DOHH2 (cell line): ENCODE results near the gene DNAL1.

Experiments
- H3F3A ChIP-seq: fragments of 200-600 bp; sonication (generic), shearing (Covaris generic); 2 replicates; pipeline ENCODE4 v1.6.0; 2016; ENCODE audit warnings: antibody characterized with exemption, mild to moderate bottlenecking; ENCODE audit not compliant: control insufficient read depth, insufficient read depth
- H3K27ac ChIP-seq: fragments of 200-600 bp; sonication (generic); 2 replicates; pipeline ENCODE4 v1.5.1; 2014; ENCODE audit warnings: low read depth, mild to moderate bottlenecking, low read length, moderate library complexity
- H3K27me3 ChIP-seq: fragments of 200-600 bp; sonication (generic); 2 replicates; pipeline ENCODE4 v1.6.1; 2014; ENCODE audit warnings: mild to moderate bottlenecking, low read length, mixed read lengths; ENCODE audit not compliant: control insufficient read depth
- H3K36me3 ChIP-seq: fragments of 200-600 bp; sonication (generic); 2 replicates; pipeline ENCODE4 v1.6.1; 2014; ENCODE audit warnings: mild to moderate bottlenecking, low read length, moderate library complexity, mixed read lengths; ENCODE audit not compliant: control insufficient read depth
- H3K4me1 ChIP-seq: fragments of 200-600 bp; sonication (generic); 2 replicates; pipeline ENCODE4 v1.6.1; 2014; ENCODE audit warnings: mild to moderate bottlenecking, low read length, mixed read lengths; ENCODE audit not compliant: control insufficient read depth
- H3K4me2 ChIP-seq: fragments of 200-600 bp; sonication (generic); 2 replicates; pipeline ENCODE4 v1.6.0; 2014; ENCODE audit warnings: mild to moderate bottlenecking, low read length, moderate library complexity
- H3K4me3 ChIP-seq: fragments of 200-600 bp; sonication (generic); 2 replicates; pipeline ENCODE4 v1.5.1; 2014; ENCODE audit warnings: mild to moderate bottlenecking, low read length, mixed read lengths
- H3K79me2 ChIP-seq: fragments of 200-600 bp; sonication (generic); 2 replicates; pipeline ENCODE4 v1.6.1; 2014; ENCODE audit warnings: mild to moderate bottlenecking, low read length, mixed read lengths; ENCODE audit not compliant: control insufficient read depth
- H3K9me2 ChIP-seq: fragments of 200-600 bp; sonication (generic); replicated peaks from 2 replicates; pipeline ENCODE4 v1.6.1; 2014; ENCODE audit warnings: mild to moderate bottlenecking, low read length, mixed read lengths; ENCODE audit not compliant: control insufficient read depth
- H3K9me3 ChIP-seq: fragments of 200-600 bp; sonication (generic); 2 replicates; pipeline ENCODE4 v1.6.1; 2014; ENCODE audit warnings: antibody characterized with exemption, low read length, mixed read lengths; ENCODE audit not compliant: control insufficient read depth, insufficient read depth
- H4K20me1 ChIP-seq: fragments of 200-600 bp; sonication (generic); 2 replicates; pipeline ENCODE4 v1.6.0; 2014; ENCODE audit warnings: low read depth, mild to moderate bottlenecking, antibody characterized with exemption, low read length, moderate library complexity; ENCODE audit not compliant: control insufficient read depth, insufficient read depth
- CTCF ChIP-seq: fragments of 200-600 bp; sonication (generic); IDR thresholded peaks from one replicate; pipeline ENCODE4 v1.5.1; 2014; ENCODE audit warnings: antibody characterized with exemption, mild to moderate bottlenecking, low read depth, low read length; ENCODE audit not compliant: poor library complexity, severe bottlenecking
- EZH2phosphoT487 ChIP-seq: fragments of 200-600 bp; sonication (generic); IDR thresholded peaks from 2 replicates; pipeline ENCODE4 v1.6.1; 2017; ENCODE audit warnings: borderline replicate concordance, mild to moderate bottlenecking, antibody characterized with exemption, low read length, moderate library complexity, mixed read lengths

DNAL1 gene

GRCh38 chr14:73728717-73729330, 84.0 kb downstream of the DNAL1 start:
- no peak overlapping the region for H3K4me3 ChIP-seq
- peaks cover 39% of the 10 kb centered on the region for H3K79me2 ChIP-seq
- H3K4me1 ChIP-seq: peaks cover 9% of the 10 kb centered on the region
- no peak overlapping the region for H3K4me2 ChIP-seq
- peak overlapping the region; percentile 29; the same call in 1 of the 2 replicates for H3K27ac ChIP-seq
- no peaks in the 10 kb centered on the region for H3K9me3 ChIP-seq
- peaks cover 95% of the 10 kb centered on the region for H3K36me3 ChIP-seq
- no peak for TF ChIP-seq EZH2phosphoT487
- peak; percentile 87 for TF ChIP-seq CTCF
- H3K27me3 ChIP-seq: no peaks in the 10 kb centered on the region
- H3F3A ChIP-seq: peaks cover 33% of the 10 kb centered on the region
- no peaks in the 10 kb centered on the region for H3K9me2 ChIP-seq
- H4K20me1 ChIP-seq: peaks cover 16% of the 10 kb centered on the region; the same call in 1 of the 2 replicates

GRCh38 chr14:73729556-73730265, 84.9 kb downstream of the DNAL1 start:
- peaks cover 94% of the 10 kb centered on the region for H3K36me3 ChIP-seq
- no peak overlapping the region for H3K4me2 ChIP-seq
- no peaks in the 10 kb centered on the region for H3K9me3 ChIP-seq
- no peak for TF ChIP-seq CTCF
- no peak overlapping the region for H3K4me3 ChIP-seq
- H3K79me2 ChIP-seq: peaks cover 45% of the 10 kb centered on the region
- peaks cover 36% of the 10 kb centered on the region for H3F3A ChIP-seq
- peaks cover 9% of the 10 kb centered on the region for H3K4me1 ChIP-seq
- no peaks in the 10 kb centered on the region for H3K9me2 ChIP-seq
- H4K20me1 ChIP-seq: peaks cover 16% of the 10 kb centered on the region; the same call in 1 of the 2 replicates
- no peaks in the 10 kb centered on the region for H3K27me3 ChIP-seq
- 0 out of 2 replicates have a peak overlapping the region, but pooled peaks have one; percentile 29 for H3K27ac ChIP-seq

GRCh38 chr14:73731111-73731510, 86.3 kb downstream of the DNAL1 start:
- peaks cover 54% of the 10 kb centered on the region for H3K79me2 ChIP-seq
- no peak overlapping the region for H3K4me2 ChIP-seq
- TF ChIP-seq CTCF (no peak), EZH2phosphoT487 (no peak)
- H4K20me1 ChIP-seq: peaks cover 16% of the 10 kb centered on the region; the same call in 1 of the 2 replicates
- no peak overlapping the region for H3K4me3 ChIP-seq
- H3K9me2 ChIP-seq: no peaks in the 10 kb centered on the region
- H3K4me1 ChIP-seq: peaks cover 9% of the 10 kb centered on the region
- H3K27me3 ChIP-seq: no peaks in the 10 kb centered on the region
- H3K9me3 ChIP-seq: no peaks in the 10 kb centered on the region
- 0 out of 2 replicates have a peak overlapping the region, but pooled peaks have one; percentile 8 for H3K27ac ChIP-seq
- peaks cover 90% of the 10 kb centered on the region for H3K36me3 ChIP-seq
- H3F3A ChIP-seq: peaks cover 44% of the 10 kb centered on the region
